ENCODE results near the gene RGS6. TPM values are rescaled to one million over a fixed set of nuclear protein-coding genes. Genes with fewer than 3 reads are reported as not detected.

RGS6 gene
- total and polyA plus RNA-seq, 8 donors, result 0.12 to 4.1 (median 2.8) TPM

DNA sequence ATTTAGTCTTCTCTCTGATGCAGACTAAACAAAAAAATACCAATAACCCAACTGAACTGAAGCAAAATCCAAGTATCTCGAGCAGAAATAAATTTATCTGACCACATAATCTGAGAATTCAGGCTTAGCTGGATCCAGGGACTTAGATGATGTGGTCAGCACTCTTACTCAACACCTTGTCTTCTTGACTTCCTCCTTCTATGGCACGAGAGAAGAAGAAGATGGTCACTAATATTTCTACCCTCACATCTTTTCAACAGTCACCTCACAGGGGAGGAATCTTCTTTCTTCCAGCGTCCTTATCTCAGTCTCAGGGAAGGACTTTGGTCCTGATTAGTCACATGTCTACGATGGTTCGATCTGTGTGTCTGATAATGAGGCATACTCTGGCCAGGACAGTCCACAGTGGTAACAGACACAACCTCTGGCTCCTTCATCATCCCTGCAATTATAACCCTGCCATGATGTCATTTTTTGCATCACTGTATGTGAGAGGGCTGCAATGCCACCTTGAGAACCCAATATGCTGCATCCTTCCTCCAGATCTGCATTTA, 15.8 kb downstream of the RGS6 start:
- H3K9me3 ChIP-seq, result no peaks in the 10 kb centered on the region
- TF ChIP-seq, protein P1, sequence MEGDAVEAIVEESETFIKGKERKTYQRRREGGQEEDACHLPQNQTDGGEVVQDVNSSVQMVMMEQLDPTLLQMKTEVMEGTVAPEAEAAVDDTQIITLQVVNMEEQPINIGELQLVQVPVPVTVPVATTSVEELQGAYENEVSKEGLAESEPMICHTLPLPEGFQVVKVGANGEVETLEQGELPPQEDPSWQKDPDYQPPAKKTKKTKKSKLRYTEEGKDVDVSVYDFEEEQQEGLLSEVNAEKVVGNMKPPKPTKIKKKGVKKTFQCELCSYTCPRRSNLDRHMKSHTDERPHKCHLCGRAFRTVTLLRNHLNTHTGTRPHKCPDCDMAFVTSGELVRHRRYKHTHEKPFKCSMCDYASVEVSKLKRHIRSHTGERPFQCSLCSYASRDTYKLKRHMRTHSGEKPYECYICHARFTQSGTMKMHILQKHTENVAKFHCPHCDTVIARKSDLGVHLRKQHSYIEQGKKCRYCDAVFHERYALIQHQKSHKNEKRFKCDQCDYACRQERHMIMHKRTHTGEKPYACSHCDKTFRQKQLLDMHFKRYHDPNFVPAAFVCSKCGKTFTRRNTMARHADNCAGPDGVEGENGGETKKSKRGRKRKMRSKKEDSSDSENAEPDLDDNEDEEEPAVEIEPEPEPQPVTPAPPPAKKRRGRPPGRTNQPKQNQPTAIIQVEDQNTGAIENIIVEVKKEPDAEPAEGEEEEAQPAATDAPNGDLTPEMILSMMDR (IDR thresholded peaks at IDR 0.05), result no peak
- no peaks in the 10 kb centered on the region for H3K36me3 ChIP-seq
- no peak overlapping the region for H3K4me3 ChIP-seq
- DNase-seq, result no peak
- no peak for ATAC-seq
- no peaks in the 10 kb centered on the region for H3K27me3 ChIP-seq
- H3K27ac ChIP-seq, result no peak overlapping the region
- intact Hi-C loops (cut with DNase I), result no loop called here
- H3K4me1 ChIP-seq, result no peaks in the 10 kb centered on the region

DNA sequence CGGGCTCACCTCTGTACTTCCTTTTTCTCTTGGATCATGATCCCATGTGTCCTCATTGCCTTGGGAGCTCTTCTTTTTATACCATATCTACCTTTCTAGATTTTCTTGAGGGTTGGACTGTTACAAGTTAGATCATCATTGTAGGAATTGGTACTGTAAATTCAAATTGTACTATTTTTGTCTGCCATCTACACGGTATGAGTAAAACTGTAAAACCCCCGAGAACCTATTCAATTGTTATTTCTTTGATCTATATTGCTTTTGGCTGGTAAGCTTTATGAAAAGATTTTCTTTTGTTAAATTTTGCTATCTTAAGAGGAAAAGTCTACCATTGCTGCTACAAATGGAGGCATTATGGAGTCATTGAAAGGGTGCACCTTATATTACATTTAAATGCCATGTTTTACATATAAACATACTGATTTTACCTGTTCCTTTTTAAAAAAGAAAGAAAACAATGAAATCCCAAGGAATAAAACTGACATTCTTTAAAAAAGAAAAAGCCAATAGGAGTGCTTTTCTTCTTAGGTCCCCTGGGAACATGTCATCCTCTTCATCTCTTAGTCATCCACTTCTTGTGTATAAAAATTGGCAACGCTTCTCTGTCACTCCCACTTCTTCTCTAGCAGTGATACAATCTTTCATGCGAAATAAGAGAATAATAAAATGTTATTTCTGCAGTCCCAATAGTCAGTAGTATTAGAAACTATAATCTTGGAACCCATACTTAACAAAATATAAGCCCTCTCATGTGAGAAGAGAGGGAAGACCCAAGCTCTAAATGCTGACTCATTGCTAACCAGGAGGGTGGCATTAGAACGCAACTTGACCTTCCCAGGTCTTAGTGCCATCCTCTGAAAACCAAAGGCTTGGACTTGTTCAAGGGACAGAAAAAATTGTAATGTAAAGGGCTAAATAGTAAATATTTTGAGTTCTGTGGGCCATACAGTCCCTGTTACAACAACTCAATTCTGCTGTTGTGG, 20.4 kb downstream of the RGS6 start:
- Histone ChIP-seq H3K27me3 (no peaks in the 10 kb centered on the region), H3K36me3 (no peaks in the 10 kb centered on the region), H3K4me3 (no peak overlapping the region), H3K4me1 (no peaks in the 10 kb centered on the region), H3K9me3 (no peaks in the 10 kb centered on the region), H3K27ac (no peak overlapping the region)
- TF ChIP-seq, protein P1 (IDR thresholded peaks at IDR 0.05), result no peak
- DNase-seq (no peak), ATAC-seq (no peak)
- intact Hi-C loops (cut with DNase I), result no loop called here

DNA sequence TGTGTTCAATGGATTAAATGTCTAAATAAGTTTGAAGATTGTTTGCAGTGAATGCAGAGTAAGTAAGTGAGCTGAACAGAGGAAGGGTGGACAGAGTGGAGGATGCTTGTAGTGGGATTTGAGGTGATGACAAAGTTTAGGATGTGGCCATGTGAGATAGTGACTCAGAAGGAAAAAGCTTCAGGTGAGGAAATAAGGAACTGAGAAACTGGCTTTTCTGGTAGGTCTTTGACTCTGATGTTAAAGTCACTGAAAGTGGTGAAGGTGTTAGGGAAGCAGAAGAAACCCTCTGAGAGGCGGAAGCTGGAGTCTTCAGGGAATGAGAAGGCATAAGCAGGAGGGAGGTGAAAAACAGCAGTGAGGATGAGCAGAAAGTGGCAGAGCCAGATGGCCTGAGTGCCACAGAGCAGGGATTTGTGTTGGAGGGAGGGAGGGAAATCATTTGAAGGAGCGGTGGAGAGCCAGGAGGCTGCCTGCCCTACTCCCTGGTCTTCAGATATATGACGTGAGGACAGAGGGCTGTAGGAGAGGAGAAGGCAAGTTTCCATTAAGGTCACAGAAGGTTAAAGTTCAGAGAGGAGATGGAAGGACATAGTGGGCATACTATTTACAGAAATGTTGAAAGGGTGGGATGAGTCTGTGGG, 24.8 kb downstream of the RGS6 start:
- DNase-seq (no peak), ATAC-seq (no peak)
- Histone ChIP-seq H3K36me3 (no peaks in the 10 kb centered on the region), H3K9me3 (no peaks in the 10 kb centered on the region), H3K27ac (no peak overlapping the region), H3K4me3 (no peak overlapping the region), H3K27me3 (no peaks in the 10 kb centered on the region), H3K4me1 (no peaks in the 10 kb centered on the region)
- intact Hi-C loops (cut with DNase I), result no loop called here
- TF ChIP-seq, protein P1 (IDR thresholded peaks at IDR 0.05), result no peak

DNA sequence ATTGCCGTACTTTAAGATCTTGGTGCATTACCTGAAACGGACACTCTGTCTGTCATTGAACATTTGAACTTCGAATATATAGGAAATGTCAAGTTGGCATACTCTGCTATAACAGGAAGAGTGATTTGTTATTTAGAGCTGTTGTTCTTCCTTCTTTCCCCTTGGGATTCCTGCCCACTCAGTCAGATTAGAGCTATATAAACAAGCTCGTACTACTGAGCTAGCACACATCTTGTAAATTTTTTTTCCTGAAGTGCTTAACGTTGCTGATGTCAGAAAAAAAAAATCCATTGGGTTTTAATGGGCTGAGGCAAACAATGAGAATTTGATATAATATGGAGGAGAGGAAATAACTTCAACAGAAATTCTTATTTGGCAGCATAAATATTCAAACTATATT, 26.8 kb downstream of the RGS6 start:
- no peaks in the 10 kb centered on the region for H3K4me1 ChIP-seq
- H3K4me3 ChIP-seq, result no peak overlapping the region
- intact Hi-C loops (cut with DNase I), result no loop called here
- H3K27ac ChIP-seq, result no peak overlapping the region
- no peaks in the 10 kb centered on the region for H3K9me3 ChIP-seq
- TF ChIP-seq, protein P1 (IDR thresholded peaks at IDR 0.05), result no peak
- ATAC-seq (peak; percentile 54), DNase-seq (peak in 2 of 4 donors; percentile 5 to 28)
- no peaks in the 10 kb centered on the region for H3K27me3 ChIP-seq
- H3K36me3 ChIP-seq, result no peaks in the 10 kb centered on the region

All from left lung (tissue), 10 donors.